ENCODE data around the gene ACOD1.

- TF ChIP-seq CTCF (IDR thresholded peaks at IDR 0.05; ENCODE audit: low read depth, low read length, missing input control): peak; percentile 98
- TF ChIP-seq YY1 (IDR thresholded peaks at IDR 0.05): no peak
- no peak for TF ChIP-seq SP1 (IDR thresholded peaks at IDR 0.05)
- TF ChIP-seq HNF4G (IDR thresholded peaks at IDR 0.05): no peak
- peak; percentile 97 to 98 for TF ChIP-seq RAD21 (IDR thresholded peaks at IDR 0.05)
- no peak for TF ChIP-seq FOXA1 (IDR thresholded peaks at IDR 0.05)
- no peak for TF ChIP-seq TAF1 (conservative IDR thresholded peaks at IDR 0.05)
- no peak for TF ChIP-seq JUND (IDR thresholded peaks at IDR 0.05)
- no peak for TF ChIP-seq MAX (IDR thresholded peaks at IDR 0.05)
- TF ChIP-seq ATF3 (IDR thresholded peaks at IDR 0.05): no peak
- no peak for TF ChIP-seq REST (IDR thresholded peaks at IDR 0.05)
- no peak for TF ChIP-seq RXRA (IDR thresholded peaks at IDR 0.05)
Measured at GRCh38 chr13:76903544-76904162, 44.7 kb upstream of the ACOD1 start.

All from liver (tissue), 3 donors.